DMS114 treated with DMSO at 0.1 percent for 48 hours (cell line): ENCODE results near the gene AKNA.

Source experiments
- DNase-seq: peaks from one replicate; lab custom pipeline; 2025; ENCODE audit not compliant: unreplicated experiment; lab: John Stamatoyannopoulos, UW

AKNA gene

DNA sequence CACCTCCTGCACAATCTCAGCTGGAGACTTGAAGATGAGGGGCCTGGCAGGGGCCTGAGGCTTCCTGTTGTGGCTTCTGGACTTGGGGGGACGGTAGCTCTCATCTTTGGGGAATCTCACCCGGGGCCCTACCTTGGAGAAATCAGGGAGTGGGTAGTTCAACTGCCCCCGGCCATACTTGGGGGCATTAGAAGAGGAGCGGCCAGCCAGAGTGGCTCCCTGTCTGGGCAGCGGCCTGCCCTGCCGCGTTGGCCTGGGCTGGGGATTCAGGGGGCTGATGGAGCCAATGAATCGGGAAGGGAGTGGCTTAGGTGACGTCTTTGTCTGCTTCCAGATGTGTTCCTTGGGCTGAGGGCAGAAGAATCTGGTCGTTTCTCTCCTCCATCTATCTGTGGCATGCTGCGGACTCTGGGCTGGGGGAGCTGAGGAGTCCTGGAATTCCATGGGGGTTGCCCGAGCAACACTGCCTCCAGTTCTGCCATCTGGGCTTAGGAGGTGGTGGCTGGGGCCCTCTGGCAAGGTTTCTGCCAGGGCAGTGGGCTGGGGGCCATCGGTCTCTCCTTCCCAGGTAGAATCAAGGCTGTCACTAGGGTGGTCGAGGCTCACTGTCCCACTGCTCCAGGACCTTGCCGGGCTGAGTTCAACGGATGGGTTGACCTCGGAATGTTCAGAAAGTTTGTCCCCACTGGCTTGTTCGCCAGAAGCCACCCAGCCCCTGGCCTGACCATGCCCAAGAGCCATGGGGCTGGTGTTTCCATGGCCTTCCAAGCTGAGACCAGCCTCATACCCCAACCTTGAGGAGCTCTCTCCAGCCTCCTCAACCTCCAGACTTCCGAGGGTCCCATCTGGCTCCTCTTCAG, 11.0 kb downstream of the AKNA start:
- no peak for DNase-seq

DNA sequence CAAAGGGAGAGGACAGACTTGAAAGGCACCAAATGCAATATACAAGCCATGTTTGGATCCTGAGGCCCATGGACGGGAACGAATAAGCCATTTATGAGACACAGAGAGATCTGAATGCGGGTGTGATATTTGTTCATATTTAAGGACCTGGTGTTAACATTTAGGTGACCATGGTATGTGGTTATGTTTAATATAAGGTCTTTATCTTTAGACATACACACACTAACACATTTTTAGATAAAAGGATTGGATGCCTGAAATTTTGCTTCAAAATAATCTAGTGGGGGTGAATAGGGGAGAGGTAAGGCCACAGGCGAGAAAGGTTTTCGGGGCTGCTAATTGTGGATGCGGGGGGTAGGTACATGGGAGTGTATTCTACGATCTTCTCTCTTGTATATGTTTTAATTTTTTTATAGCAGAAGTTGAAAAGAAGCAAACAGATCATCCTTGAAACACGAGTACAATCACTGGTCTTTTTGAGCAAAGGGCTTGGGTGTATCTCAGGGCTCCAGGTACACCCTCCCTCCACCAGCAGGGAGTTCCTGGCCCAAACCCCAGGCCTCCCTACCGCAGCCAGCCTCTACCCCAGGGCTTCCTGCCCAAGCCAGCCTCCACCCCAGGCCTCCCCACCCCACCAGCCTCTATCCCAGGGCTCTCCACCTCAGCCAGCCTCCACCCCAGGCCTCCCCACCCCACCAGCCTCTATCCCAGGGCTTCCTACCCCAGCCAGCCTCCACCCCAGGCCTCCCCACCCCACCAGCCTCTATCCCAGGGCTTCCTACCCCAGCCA, 12.2 kb downstream of the AKNA start:
- no peak for DNase-seq

DNA sequence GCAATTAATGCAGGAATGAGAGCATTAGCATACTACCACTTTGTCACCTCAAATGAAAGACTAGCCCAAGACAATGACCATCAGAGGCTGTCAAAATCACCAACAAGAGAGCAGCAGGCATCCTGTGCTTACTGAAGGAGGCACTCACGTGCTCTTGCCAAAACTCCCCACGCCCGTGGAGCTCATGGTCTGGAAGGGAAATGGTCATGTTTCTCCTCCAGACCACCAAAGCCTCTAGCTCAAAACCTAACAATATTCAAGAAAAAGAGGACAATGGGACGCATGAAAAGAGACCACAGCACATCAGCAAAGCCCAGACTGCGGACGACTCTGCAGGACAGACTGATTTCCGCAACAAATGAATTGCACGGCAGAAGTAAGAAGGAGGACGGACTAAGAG, 12.8 kb downstream of the AKNA start:
- no peak for DNase-seq

DNA sequence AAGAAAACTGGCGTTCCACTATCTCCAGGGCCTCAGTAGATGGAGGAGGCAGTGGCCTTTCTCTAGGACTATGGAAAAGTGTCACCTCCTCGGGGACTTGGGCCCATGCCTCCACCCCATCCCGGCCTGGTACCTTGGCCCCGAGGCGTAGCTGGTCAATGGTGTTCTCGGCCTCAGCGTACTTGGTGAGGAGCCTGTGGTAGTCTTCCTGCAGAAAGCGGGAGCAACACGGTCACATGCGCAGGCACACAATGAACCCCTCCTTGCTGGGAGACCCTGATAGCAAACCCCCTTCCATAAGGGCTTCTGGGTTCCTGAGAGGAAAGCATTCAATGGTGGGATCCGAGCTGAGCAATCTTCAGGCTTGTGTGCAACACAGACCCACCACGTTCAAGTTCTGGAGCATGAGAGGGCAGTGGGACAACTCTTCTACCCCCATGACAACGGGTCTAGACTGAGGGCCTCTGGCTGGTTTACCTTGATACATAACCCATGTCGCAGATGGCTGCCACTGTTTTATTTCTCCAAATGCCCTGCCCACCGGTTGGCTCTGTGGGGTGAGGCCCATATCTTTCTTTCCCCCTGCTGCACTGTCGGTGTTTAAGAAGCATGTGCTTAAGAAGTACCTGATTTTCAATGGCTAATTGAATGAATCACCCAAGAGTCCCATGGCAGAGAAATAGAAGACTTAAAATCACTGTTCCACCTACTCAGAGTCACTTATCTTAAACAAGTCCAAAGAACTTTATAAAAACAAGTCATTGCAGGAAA, 13.6 kb downstream of the AKNA start:
- DNase-seq = no peak

DNA sequence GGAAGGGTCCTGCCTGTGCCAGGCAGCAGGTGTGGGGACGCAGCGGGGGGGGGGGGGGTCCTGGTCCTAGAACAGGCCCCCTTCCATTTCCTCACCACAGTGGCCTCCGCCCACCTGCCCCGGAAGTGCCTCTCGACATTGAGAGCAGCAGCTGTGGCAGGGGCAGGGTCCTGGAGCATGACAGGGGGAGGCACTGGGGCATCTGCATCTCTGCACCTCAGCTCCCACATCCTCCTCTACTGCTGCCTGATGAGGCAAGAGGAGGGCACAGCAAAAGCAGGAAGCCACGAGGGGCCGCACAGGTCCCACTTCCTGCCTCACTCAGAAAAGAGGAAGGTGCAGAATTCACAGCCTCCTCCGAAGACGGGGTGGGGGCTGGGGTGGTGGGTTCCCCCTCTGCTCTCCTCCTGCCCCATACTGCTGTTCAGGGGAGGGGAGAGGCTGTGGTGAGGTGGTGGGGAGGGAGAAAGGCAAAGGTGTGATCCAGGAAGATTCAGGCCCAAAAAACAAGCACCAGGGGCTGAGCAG, 14.8 kb downstream of the AKNA start:
- no peak for DNase-seq

DNA sequence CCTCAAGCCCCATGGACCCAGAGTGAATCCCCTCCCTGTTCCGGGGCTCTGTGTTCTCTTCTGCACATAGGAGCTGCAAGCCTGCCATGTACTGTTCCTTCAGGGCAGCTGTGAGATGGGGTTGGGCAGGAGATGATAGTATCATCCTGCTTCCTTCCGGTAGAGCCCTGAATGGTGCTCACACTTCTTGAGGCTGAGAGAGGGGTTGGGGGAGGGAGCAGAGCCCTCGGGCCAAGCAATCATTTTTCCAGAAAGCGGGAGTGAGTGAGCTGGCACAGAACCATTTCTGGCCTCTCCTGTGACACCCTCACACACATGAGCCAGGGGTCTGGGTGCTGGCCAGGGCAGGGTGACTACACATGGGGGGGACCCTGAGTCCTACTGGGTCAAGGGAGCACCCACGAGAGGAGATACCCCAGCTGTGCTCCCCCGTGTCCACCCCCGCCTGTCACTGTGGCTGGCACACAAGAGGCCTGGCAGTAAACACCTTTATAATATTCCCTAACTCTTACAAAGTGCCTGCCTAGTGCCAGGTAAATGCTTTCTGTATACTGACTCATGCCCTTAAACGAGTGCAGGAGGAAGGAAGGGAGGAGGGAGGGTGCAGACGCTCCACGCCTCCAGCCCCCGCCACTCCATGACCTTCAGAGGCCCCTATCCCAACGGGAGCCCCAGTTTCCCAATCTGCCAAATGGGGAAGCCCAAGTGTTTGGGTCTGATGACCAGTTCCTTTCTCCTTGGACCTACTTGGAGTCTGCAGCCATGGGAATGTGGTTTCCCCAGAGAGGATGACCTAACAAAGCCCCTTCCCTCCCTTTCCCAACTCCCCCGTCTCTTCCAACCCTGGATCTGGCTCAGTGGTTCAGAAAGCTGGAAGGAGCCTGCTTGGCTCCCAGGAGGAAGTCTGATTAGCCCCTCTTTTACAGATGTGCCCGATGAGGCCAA, 15.5 kb downstream of the AKNA start:
- DNase-seq = no peak

DNA sequence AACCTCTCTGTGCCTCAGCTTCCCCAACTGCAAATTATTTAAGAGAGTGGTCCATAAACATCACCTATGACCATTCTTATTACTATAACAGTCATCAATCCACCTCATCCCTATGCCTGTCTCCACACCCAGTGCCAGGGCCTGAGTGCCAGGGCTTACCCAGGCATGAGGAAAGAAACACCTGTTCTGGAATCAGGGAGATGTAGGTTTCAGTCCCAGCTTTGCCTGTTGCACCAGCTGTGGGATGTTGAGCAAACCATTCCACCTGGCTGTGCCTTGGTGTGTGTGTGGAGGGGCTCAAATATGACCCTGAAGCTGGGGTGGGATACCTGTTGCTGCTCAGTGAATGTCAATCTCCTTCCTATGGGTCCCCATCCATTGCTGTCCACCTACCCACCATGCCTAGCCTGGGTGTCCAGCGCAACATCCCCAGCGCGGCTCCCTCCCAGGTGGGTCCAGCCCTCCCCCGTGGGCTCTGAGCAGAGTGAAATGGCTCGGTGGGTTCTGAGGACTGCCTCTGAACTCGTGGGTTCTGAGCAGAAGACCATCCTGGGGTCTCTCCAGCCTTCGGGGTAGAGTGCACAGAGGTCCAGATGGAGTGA, 16.3 kb downstream of the AKNA start:
- no peak for DNase-seq

DNA sequence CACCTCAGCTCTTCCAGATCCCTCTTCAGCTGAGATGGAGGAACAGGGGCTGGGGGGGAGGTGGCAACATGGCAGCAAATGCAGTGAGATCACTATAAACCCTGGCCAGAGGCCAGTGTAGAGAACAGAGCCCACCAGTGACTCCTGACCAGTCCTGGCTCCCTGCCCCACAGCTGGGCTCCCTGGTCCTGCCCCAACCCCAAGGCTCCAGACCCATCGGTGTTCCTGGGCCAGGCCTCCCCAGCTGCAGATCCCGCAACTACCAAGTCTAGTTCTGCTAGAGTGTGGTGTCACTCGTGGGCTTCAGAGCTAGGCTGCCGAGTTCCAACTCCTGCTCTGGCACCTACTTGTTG, 16.8 kb downstream of the AKNA start:
- no peak for DNase-seq

DNA sequence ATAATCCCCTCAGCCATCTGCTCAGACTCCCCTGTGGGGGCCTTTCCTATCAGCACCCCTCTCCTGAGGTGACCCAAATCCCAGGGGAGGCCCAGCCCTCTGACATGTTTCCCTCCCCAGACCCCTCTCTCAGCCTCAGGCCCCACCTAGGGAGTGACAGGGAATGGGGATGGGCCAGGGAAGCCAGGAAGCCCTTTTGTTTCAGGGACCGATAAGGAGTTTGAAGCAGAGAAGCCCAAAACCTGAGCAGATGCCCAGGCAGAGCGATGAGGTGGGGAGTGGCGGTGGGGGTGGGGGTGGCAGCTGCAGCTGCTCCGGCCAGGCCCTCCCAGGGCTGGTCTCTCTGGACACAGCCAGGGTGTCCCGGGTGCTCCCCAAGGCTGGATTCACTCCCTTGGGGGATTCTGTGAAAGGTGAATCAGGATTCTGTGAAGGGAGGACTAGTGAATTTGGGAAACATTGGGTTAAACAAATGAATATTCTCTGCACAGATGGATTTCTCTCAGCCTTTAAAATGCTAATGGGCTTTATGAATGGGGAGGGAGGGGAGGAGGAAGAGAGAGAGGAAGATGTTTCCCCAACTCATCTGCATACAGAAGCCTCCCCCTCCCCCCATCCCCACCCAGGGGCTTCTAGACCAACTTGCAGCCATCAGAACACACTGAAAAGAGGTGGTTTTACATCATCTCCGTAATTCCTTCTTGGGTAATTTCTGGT, 17.4 kb downstream of the AKNA start:
- no peak for DNase-seq

DNA sequence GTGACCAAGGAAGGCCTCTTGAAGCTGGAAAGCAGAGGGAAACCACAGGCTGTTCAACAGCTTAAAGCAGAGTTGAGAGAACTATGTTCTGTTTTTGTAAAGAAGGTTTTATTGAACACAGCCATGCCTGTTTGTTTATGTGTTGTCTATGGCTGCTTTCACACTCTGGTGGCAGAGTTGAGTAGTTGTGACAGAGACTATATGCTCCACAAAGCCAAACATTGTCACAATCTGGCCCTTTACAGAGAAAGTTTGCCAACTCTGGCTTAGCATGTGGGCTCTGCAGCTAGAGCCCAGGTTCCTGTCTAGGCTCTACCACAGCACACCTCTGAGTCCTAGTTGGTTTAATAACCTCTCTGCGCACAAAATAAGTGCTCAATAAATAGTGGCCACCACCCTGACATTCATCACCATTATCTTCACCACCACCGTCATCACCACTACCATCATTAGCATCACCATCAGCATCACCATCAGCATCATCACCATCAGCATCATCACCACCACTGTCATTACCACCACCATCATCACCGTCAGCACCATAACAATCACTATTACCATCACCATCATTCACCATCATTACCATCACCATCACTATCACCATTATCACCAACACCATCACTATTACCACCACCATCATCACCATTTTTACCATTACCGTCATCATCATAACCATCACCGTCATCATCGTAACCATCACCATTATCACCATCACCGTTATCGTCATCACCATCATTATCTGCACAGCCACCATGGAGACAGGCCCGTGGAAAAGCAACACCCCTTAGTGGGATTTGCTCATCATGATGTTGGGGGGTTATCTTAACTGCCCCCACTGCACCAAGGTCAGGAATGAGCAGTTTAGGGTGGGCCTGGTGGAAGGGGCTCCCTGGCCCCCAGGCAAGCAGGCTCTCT, 18.3 kb downstream of the AKNA start:
- no peak for DNase-seq

DNA sequence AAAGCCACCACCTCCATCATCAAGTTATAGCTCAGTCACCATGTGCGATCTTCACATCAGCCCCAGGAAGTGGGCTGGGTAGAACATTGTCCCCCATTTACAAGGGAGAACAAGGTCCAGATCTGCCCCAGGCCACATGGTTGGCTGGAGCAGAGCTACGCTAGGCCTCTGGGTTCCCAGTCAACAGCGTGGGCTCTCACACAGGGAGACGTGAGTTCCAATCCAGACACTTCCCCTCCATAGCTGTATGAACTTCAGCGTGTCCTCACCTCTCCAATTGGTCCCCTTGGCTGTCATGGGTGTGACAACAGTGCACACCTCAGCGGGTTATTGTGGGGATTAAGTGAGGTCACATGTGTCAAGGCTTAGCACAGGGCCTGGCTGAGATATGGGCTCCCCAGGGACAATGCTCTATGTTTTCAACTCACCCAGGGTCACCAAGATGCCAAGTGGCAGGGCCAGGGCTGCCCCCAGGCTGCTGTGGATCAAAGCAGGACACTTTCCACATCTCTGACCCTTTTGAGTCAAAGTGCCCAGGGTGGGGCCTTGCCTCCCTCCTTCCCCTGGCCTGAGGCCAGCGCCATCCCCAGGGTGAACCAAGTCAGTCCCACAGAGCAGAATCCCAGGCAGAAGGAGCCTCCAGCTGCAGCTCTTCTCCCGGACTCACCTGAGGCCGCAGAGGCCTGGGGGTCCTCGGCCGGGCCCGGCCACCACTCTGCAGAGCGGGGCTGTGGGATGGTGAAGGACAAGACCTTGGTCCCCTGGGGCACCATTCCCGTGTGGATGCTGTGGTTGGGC, 19.8 kb downstream of the AKNA start:
- no peak for DNase-seq

DNA sequence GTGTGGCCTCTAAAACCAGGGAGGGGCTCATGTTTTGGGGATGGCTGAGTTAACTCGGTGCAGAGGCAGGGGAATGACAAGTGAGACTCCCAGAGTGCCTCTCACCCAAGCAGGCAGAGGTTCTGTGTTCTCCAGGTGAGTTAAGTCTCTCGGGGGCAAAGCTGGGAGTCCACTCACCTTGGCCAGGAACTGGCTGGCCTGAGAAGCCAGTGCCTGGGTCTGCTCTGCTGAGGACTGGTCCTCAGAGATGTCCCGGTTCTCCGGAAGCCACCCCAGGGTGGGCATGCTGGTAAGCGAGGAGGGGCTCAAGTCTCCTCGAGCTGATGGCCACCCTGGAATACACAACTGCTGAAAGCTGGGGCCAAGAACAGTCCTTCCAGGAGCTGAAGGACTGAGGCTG, 20.4 kb downstream of the AKNA start:
- no peak for DNase-seq

DNA sequence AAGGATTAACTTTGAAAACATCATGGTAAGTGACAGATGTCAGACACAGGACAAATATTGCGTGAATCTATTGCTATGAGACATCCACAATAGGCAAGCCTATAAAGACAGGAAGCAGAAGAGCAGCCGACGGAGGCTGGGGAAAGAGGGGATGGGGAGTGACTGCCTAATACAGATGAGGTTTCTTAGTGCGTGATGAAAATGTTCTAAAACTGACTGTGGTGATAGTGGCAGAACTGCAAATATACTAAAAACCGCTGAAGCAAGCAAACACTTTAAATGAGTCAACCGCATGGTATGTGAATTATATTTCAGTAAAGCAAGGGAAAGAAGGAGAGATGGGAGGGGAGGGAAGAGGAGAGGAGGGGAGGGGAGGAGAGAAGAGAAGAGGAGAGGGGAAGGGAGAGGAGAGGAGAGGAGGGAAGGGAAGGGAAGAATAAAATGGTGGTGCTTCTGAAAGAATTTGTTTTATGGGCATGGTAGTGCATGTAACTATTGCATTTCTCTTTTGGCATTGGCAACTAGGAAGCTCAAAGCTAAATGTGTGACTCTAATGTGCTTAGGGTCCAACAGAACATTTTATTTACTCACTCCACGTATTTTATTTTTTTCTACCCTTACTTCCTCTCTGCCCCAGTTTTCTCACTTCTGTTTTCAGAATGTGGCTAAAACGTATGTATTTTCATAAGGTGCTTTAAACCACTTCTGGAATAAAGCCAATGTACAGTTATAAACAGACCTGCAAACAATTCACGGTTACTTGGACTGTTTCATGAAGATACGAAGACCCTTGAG, 21.3 kb downstream of the AKNA start:
- no peak for DNase-seq

DNA sequence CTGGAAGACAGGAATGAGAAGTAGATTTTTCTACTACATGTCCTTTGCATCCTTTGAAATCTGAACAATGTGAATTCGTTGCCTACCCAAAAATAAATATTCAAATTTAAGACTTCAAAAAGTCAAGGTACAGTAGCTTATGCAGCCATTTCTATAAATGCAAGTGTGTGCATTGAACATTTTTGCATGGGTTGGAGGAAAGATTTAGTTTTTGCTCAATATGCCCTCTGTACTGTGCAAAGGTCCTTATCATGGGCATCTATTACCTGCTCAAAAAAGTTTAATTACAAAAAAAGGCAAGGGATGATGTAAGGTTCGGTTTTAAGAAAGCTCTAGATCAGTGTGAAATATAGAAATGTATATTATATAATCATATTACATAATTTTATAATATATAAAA, 22.6 kb downstream of the AKNA start:
- no peak for DNase-seq

DNA sequence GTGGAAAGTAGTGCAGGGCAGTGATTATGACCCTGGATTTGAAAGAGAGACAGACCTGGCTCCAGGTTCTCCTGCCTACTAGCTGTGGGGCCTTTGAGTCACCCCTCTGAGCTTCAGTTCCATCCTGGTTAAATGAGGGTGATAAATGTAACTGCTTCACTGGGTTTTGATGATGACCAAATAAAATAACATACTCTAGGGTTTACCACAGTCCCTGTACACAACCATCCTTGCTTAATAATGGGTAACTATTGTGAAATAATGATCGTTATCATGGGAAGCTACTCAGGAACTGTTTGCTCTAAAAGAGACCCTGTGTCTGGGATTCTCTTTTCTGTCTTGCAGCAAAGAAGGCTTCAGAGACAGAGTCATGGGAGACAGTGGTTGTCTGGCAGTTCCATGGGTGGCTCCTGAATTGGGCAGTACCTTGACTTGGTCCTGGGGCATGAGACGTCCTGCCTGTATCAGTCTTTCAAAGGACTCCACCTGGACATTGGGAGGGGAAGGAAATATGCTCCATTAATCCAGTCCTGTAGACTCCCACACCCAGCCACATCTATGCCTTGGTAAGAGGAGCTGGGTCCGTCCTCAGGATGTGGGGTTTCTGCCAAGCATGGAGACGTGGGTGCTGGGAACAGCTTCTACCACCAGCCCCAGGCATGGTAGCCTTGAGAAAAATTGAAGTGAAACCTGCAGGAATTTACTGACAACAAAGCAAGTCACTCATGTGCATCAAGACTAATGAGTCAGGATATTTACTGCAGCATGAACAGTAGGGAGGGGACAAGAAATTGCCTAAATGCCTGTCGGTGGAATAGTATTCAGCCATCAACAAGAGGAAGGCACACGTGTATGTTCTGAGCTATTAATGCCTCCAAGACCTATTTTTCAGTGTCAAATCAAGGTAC, 23.4 kb downstream of the AKNA start:
- no peak for DNase-seq

DNA sequence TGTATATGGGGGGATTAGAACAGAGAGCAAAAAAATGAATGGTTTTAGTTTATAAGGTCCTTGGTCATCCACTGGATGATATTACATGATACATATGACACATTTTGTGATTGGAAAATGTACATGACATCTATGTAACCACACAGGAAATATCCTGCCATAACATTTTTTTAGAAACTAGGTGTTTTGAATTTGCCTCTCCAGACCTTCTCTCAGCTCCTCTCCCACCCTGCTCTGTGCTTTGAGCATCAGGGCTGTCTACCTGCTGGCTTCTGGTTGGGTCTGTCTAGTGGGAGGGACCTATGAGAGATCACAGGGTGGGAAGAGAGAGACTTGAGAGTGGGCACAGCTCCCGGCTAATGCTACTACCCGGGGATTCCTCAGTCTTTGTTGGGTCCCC, 24.4 kb downstream of the AKNA start:
- no peak for DNase-seq
